Gastrocnemius medialis (tissue), 4 donors: Measurements from ENCODE around the gene CENPQ. TPM values are rescaled to one million over a fixed set of nuclear protein-coding genes. Genes with fewer than 3 reads are reported as not detected.

ENCODE experiments used
- ATAC-seq, 2 donors: fragments of 150-250 bp; one replicate each; pipeline ENCODE4 v1.9.1; 2016
- DNase-seq, 2 donors: peaks; one replicate each; pipeline ENCODE4 v3.0.0-alpha.2; 2019
- H3K27ac ChIP-seq, 4 donors: fragments of 200-600 bp; sonication (generic); 1 replicate in 1 of 4; 2 replicates in 3 of 4; pipeline ENCODE4 v1.5.1; 2016 to 2018; ENCODE audit warnings: mild to moderate bottlenecking in 2 of 4, moderate library complexity in 1 of 4
- H3K27me3 ChIP-seq, 3 donors: fragments of 200-600 bp; sonication (generic) in 2 of 3; 1 replicate in 1 of 3; 2 replicates in 2 of 3; pipeline versions ENCODE4 v1.5.1 to v1.6.0; 2016 to 2019; ENCODE audit warnings: mild to moderate bottlenecking in 1 of 3, moderate library complexity in 1 of 3
- H3K36me3 ChIP-seq, 2 donors: fragments of 200-600 bp; sonication (generic) in 1 of 2; one replicate each; pipeline ENCODE4 v1.5.1; 2017 to 2018
- H3K4me1 ChIP-seq, 2 donors: fragments of 200-600 bp; sonication (generic) in 1 of 2; one replicate each; pipeline ENCODE4 v1.5.1; 2016 to 2017; ENCODE audit warnings: mild to moderate bottlenecking in 2 of 2
- H3K4me3 ChIP-seq, 4 donors: fragments of 200-600 bp; sonication (generic) in 3 of 4; 1 replicate in 1 of 4; 2 replicates in 3 of 4; pipeline ENCODE4 v1.5.1; 2016 to 2019; ENCODE audit warnings: mild to moderate bottlenecking in 2 of 4
- H3K9me3 ChIP-seq, 3 donors: fragments of 200-600 bp; sonication (generic) in 2 of 3; 1 replicate in 1 of 3; 2 replicates in 2 of 3; pipeline ENCODE4 v1.5.1; 2016 to 2019
- POLR2A ChIP-seq, 2 donors: fragments of 450-650 bp; IDR thresholded peaks; one replicate each; pipeline ENCODE4 v1.6.1; 2017; ENCODE audit warnings: antibody characterized with exemption in 2 of 2, mild to moderate bottlenecking in 2 of 2, moderate library complexity in 2 of 2
- in situ Hi-C, 4 donors: fragments of 200-750 bp; cut with MboI; loops; one replicate each; pipeline versions ENCODE4 v1.15.0 to v1.8.0; 2017; ENCODE audit warnings: low sequenced_read_pairs in 4 of 4
- intact Hi-C: fragments of 100-400 bp; cut with DNase I; formaldehyde crosslinking; loops from one replicate; pipeline ENCODE4 v1.15.1; 2023; ENCODE audit warnings: low total_unique reads
- total RNA-seq, 4 donors: library from RNA; depleted of rRNA; stranded (reverse); fragments of >200 nt; gene quantifications; one replicate each; pipeline versions ENCODE4 v1.1.0 to v1.2.3, GENCODE V29; 2016
- TF ChIP-seq, protein P1 (sequence below), 5 experiments: fragments of 450-650 bp in 3 of 5; fragments of 200-600 bp in 2 of 5; sonication (generic) in 2 of 5; IDR thresholded peaks in 4 of 5; conservative IDR thresholded peaks in 1 of 5; 1 replicate in 4 of 5; 2 replicates in 1 of 5; pipeline ENCODE4 v1.5.1; 2016 to 2019; ENCODE audit warnings: antibody characterized with exemption in 5 of 5, mild to moderate bottlenecking in 3 of 5, moderate library complexity in 3 of 5

CENPQ gene
- total RNA-seq, 4 donors from 2014 or later: 1.3 to 5.0 (median 3.5) TPM

DNA sequence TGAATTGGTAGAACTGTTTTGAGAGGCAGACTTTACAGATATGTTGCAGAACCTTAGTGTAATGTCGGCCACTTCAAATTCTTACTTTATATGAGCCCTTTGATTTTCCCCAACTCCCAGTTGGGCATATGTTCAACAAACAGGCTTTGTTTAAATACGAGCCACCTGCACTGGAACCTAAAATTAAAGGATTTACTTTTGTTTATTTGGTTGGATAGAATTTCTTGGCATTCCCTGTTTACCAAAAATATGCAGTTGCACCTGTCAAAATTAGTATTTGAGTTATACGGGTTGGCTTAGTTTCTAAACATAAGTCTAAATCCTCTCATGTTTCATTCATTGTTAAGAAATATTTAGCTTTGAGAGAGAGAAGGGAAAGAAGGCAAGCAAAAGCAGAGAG lies 34.1 kb downstream of the CENPQ start:
- in situ Hi-C loops: no loop called here

DNA sequence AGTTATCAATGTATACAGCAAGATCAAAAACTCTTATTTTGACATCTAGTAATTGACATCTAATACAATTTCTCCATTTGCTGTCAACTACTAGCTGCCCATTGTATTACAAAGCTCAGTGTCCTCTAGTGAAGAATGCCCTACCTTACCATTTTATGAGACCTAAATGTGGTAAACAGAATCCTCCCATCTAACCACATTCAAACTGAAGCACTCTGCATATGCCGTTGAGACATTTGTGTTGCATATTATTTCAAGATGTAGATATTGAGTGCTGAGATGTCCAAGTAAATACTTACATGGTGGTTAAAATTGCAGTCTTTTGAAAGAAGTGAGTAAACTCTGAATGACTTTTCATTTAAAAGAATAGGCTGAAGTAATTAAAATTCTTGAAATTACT lies 36.0 kb downstream of the CENPQ start:
- in situ Hi-C loops (no loop called here), intact Hi-C loops (no loop called here)
- no peak for ATAC-seq
- no peaks in the 10 kb centered on the region for H3K4me1 ChIP-seq
- no peaks in the 10 kb centered on the region for H3K9me3 ChIP-seq
- TF ChIP-seq, protein P1, sequence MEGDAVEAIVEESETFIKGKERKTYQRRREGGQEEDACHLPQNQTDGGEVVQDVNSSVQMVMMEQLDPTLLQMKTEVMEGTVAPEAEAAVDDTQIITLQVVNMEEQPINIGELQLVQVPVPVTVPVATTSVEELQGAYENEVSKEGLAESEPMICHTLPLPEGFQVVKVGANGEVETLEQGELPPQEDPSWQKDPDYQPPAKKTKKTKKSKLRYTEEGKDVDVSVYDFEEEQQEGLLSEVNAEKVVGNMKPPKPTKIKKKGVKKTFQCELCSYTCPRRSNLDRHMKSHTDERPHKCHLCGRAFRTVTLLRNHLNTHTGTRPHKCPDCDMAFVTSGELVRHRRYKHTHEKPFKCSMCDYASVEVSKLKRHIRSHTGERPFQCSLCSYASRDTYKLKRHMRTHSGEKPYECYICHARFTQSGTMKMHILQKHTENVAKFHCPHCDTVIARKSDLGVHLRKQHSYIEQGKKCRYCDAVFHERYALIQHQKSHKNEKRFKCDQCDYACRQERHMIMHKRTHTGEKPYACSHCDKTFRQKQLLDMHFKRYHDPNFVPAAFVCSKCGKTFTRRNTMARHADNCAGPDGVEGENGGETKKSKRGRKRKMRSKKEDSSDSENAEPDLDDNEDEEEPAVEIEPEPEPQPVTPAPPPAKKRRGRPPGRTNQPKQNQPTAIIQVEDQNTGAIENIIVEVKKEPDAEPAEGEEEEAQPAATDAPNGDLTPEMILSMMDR (IDR thresholded peaks at IDR 0.05 in 4 of 5, conservative IDR thresholded peaks at IDR 0.05 in 1 of 5): no peak
- no peak for TF ChIP-seq POLR2A (IDR thresholded peaks at IDR 0.05)
- DNase-seq: no peak
- H3K27ac ChIP-seq: no peak overlapping the region
- H3K4me3 ChIP-seq: no peak overlapping the region
- H3K36me3 ChIP-seq: no peaks in the 10 kb centered on the region
- H3K27me3 ChIP-seq: no peaks in the 10 kb centered on the region

More for the DNA sequence above, 34.1 kb downstream of the CENPQ start:
- no peaks in the 10 kb centered on the region for H3K9me3 ChIP-seq
- intact Hi-C loops: no loop called here
- H3K4me1 ChIP-seq: no peaks in the 10 kb centered on the region
- no peak overlapping the region for H3K4me3 ChIP-seq
- no peaks in the 10 kb centered on the region for H3K27me3 ChIP-seq
- H3K27ac ChIP-seq: no peak overlapping the region
- no peak for TF ChIP-seq POLR2A (IDR thresholded peaks at IDR 0.05)
- TF ChIP-seq, protein P1 (IDR thresholded peaks at IDR 0.05 in 4 of 5, conservative IDR thresholded peaks at IDR 0.05 in 1 of 5): no peak
- DNase-seq (no peak), ATAC-seq (no peak)
- H3K36me3 ChIP-seq: peaks cover 0 to 3% of the 10 kb centered on the region in 2 donors

DNA sequence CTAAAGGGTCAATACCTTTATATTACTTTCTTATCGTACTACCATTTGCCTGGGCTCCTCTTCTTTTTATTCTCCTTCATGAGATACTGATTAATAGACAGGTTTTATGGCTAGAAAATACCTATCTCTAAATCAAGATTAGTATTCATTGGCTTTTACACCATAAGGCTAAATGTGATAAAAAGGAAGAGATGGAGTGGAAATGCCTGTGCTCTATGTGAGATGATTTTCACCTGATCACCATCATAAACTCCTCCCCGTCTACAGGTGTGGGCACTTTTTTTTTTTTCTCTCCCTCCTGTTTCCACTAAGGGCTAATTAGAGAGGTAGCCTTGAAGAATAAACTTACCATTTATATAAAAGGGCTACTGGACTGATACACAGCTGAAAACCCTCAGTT lies 36.5 kb downstream of the CENPQ start, which contains the start of gene GLYATL3:
TSS of gene GLYATL3 (plus strand) at position 301 of the 400 bp plus-strand sequence. CDS start 12,068 bp downstream, outside the sequence.
- Histone ChIP-seq H3K27me3 (no peaks in the 10 kb centered on the region), H3K4me3 (no peak within 1 kb of the TSS), H3K4me1 (no peaks in the 10 kb centered on the region), H3K27ac (no peak within 1 kb of the TSS), H3K9me3 (no peaks in the 10 kb centered on the region), H3K36me3 (no peaks in the 10 kb centered on the region)
- in situ Hi-C loops: no loop called here
- DNase-seq (no peak), ATAC-seq (no peak)
- intact Hi-C loops: no loop called here
- TF ChIP-seq POLR2A (IDR thresholded peaks at IDR 0.05): no peak
- TF ChIP-seq, protein P1 (IDR thresholded peaks at IDR 0.05 in 4 of 5, conservative IDR thresholded peaks at IDR 0.05 in 1 of 5): no peak

DNA sequence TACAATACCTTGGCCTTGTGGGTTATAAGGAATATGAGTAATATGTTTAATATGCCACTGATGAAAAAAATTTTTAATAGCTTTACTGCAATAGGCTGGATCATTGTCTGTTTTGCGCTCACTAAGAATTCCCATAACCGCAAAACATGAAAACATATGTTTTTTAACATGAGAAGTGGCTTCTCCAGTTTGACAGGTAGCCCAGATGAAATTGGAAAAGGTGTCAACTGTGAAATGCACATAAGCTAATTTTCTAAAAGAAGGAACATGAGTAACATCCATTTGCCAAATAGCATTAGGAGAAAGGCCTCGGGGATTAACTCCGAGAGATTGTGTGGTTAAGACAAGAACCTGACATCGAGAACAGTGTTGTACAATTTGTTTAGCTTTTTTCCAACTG lies 41.5 kb downstream of the CENPQ start:
- no peaks in the 10 kb centered on the region for H3K9me3 ChIP-seq
- no peaks in the 10 kb centered on the region for H3K36me3 ChIP-seq
- TF ChIP-seq, protein P1 (IDR thresholded peaks at IDR 0.05 in 4 of 5, conservative IDR thresholded peaks at IDR 0.05 in 1 of 5): no peak
- TF ChIP-seq POLR2A (IDR thresholded peaks at IDR 0.05): no peak
- intact Hi-C loops: no loop called here
- in situ Hi-C loops: no loop called here
- no peak overlapping the region for H3K27ac ChIP-seq
- H3K27me3 ChIP-seq: no peaks in the 10 kb centered on the region
- H3K4me1 ChIP-seq: no peaks in the 10 kb centered on the region
- DNase-seq (no peak), ATAC-seq (no peak)
- no peak overlapping the region for H3K4me3 ChIP-seq

DNA sequence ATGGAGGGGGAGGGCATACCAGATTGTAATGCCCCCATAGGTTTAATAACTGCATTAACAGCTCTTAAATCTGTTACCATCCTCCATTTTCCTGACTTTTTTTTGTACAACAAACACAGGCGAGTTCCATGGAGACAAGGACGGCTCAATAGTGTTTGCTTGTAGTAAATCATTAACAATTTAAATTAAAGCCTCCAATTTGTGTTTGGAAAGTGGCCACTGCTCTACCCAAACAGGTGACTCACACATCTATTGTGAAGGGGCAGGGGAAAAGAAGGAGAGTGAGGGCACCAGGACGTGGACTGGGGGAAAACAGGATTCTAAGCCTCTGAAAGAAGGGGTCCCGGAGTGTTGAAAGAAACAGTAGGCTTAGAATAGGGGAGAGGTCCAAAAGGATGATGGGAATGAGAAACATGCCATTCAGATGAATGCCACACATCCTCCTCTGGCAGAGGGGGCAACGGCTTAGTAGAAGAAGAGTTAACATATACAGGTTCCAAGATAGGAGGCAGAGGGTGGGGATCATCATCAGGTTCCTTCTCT lies 43.5 kb downstream of the CENPQ start:
- intact Hi-C loops: no loop called here
- Histone ChIP-seq H3K27ac (no peak overlapping the region), H3K4me3 (no peak overlapping the region), H3K27me3 (no peaks in the 10 kb centered on the region), H3K36me3 (no peaks in the 10 kb centered on the region), H3K9me3 (no peaks in the 10 kb centered on the region), H3K4me1 (no peaks in the 10 kb centered on the region)
- ATAC-seq (no peak), DNase-seq (no peak)
- no peak for TF ChIP-seq POLR2A (IDR thresholded peaks at IDR 0.05)
- TF ChIP-seq, protein P1 (IDR thresholded peaks at IDR 0.05 in 4 of 5, conservative IDR thresholded peaks at IDR 0.05 in 1 of 5): no peak
- in situ Hi-C loops: no loop called here
